HL-60 (cell line): ENCODE data around the gene PRDM8.

Source experiments
- CTCF ChIP-seq: IDR thresholded peaks from one replicate; pipeline ENCODE4 v1.5.1; 2011; ENCODE audit warnings: low read length, control low read depth, inconsistent platforms; ENCODE audit not compliant: insufficient read depth
- GABPA ChIP-seq: IDR thresholded peaks from 2 replicates; pipeline ENCODE4 v1.6.1; 2012; ENCODE audit warnings: low read depth
- POLR2AphosphoS5 ChIP-seq: IDR thresholded peaks from 2 replicates; pipeline ENCODE4 v1.6.1; 2012; ENCODE audit warnings: low read depth
- TF ChIP-seq, protein P1 (sequence below): IDR thresholded peaks from 2 replicates; pipeline ENCODE4 v1.6.1; 2012; ENCODE audit warnings: low read depth; ENCODE audit not compliant: insufficient replicate concordance

- TF ChIP-seq POLR2AphosphoS5 (no peak), GABPA (no peak), CTCF (no peak)
- TF ChIP-seq, protein P1, sequence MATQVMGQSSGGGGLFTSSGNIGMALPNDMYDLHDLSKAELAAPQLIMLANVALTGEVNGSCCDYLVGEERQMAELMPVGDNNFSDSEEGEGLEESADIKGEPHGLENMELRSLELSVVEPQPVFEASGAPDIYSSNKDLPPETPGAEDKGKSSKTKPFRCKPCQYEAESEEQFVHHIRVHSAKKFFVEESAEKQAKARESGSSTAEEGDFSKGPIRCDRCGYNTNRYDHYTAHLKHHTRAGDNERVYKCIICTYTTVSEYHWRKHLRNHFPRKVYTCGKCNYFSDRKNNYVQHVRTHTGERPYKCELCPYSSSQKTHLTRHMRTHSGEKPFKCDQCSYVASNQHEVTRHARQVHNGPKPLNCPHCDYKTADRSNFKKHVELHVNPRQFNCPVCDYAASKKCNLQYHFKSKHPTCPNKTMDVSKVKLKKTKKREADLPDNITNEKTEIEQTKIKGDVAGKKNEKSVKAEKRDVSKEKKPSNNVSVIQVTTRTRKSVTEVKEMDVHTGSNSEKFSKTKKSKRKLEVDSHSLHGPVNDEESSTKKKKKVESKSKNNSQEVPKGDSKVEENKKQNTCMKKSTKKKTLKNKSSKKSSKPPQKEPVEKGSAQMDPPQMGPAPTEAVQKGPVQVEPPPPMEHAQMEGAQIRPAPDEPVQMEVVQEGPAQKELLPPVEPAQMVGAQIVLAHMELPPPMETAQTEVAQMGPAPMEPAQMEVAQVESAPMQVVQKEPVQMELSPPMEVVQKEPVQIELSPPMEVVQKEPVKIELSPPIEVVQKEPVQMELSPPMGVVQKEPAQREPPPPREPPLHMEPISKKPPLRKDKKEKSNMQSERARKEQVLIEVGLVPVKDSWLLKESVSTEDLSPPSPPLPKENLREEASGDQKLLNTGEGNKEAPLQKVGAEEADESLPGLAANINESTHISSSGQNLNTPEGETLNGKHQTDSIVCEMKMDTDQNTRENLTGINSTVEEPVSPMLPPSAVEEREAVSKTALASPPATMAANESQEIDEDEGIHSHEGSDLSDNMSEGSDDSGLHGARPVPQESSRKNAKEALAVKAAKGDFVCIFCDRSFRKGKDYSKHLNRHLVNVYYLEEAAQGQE: no peak
Observed at GRCh38 chr4:80213117-80213815, 16.0 kb downstream of the PRDM8 start.
